ENCODE data around the gene CFB.

DNA sequence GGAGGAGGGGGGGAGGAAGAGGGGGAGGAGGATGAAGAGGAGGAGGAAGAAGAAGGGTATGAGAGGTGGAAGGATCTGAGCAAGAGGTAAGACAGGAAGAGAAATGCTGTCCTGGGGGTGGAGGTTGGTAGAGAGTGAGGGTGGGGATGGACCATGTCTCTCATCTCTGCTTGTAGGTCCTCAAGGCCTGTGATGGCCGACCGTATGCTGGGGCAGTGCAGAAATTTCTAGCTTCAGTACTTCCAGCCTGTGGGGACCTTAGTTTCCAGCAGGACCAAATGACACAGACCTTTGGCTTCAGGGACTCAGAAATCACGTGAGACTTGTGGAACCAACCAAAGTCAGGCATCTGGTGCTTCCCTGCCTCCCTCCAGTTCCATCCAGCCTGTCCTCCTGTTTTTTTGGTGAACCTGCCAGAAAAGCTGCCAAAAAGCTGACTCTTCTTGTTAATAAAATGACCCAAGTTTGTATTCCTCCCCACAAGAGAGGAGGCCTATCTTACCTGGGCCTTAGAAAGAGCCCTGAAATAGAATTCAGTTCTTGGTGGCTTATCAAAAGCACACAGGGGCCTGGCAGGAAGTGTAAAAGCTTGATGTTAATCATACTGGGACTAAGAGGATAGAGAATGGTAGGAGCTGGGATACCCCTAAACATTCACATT is 33.5 kb downstream of the CFB start:
- TF ChIP-seq, protein P1, sequence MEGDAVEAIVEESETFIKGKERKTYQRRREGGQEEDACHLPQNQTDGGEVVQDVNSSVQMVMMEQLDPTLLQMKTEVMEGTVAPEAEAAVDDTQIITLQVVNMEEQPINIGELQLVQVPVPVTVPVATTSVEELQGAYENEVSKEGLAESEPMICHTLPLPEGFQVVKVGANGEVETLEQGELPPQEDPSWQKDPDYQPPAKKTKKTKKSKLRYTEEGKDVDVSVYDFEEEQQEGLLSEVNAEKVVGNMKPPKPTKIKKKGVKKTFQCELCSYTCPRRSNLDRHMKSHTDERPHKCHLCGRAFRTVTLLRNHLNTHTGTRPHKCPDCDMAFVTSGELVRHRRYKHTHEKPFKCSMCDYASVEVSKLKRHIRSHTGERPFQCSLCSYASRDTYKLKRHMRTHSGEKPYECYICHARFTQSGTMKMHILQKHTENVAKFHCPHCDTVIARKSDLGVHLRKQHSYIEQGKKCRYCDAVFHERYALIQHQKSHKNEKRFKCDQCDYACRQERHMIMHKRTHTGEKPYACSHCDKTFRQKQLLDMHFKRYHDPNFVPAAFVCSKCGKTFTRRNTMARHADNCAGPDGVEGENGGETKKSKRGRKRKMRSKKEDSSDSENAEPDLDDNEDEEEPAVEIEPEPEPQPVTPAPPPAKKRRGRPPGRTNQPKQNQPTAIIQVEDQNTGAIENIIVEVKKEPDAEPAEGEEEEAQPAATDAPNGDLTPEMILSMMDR (IDR thresholded peaks at IDR 0.05), result no peak
- TF ChIP-seq POLR2A (IDR thresholded peaks at IDR 0.05), result no peak
- no peak for TF ChIP-seq EP300 (IDR thresholded peaks at IDR 0.05)

Measured in gastroesophageal sphincter (tissue), 3 donors.